ENCODE data around the gene SF3A2.

The SF3A2 gene

GRCh38 chr19:2288338-2288817, 51.8 kb downstream of the SF3A2 start:
- Histone ChIP-seq H3K9me3 (ENCODE audit: severe bottlenecking) (no peaks in the 10 kb centered on the region), H3K36me3 (ENCODE audit: low read depth) (no peaks in the 10 kb centered on the region), H3K27me3 (ENCODE audit: insufficient read depth, poor library complexity, severe bottlenecking) (peaks cover 38% of the 10 kb centered on the region), H3K4me3 (ENCODE audit: severe bottlenecking) (no peak overlapping the region), H3K4me1 (ENCODE audit: insufficient read depth, poor library complexity, severe bottlenecking) (no peaks in the 10 kb centered on the region), H3K27ac (ENCODE audit: poor library complexity, severe bottlenecking) (no peak overlapping the region)
- DNase-seq (ENCODE audit: low spot score) (no peak), ATAC-seq (ENCODE audit: low read depth) (no peak)
- TF ChIP-seq CTCF (IDR thresholded peaks at IDR 0.05; ENCODE audit: poor library complexity, severe bottlenecking): no peak

- TF ChIP-seq CTCF (IDR thresholded peaks at IDR 0.05; ENCODE audit: poor library complexity, severe bottlenecking): no peak
- Histone ChIP-seq H3K36me3 (ENCODE audit: low read depth) (no peaks in the 10 kb centered on the region), H3K9me3 (ENCODE audit: severe bottlenecking) (no peaks in the 10 kb centered on the region), H3K4me1 (ENCODE audit: insufficient read depth, poor library complexity, severe bottlenecking) (no peaks in the 10 kb centered on the region), H3K27me3 (ENCODE audit: insufficient read depth, poor library complexity, severe bottlenecking) (peaks cover 38% of the 10 kb centered on the region), H3K4me3 (ENCODE audit: severe bottlenecking) (no peak overlapping the region), H3K27ac (ENCODE audit: poor library complexity, severe bottlenecking) (no peak overlapping the region)
- ATAC-seq (ENCODE audit: low read depth) (no peak), DNase-seq (ENCODE audit: low spot score) (no peak)
These were observed 52.4 kb downstream of the SF3A2 start for GRCh38 chr19:2288818-2289713.

- no peak overlapping the region for H3K27ac ChIP-seq (ENCODE audit: poor library complexity, severe bottlenecking)
- no peaks in the 10 kb centered on the region for H3K9me3 ChIP-seq (ENCODE audit: severe bottlenecking)
- H3K36me3 ChIP-seq (ENCODE audit: low read depth): no peaks in the 10 kb centered on the region
- no peak for DNase-seq (ENCODE audit: low spot score)
- H3K4me1 ChIP-seq (ENCODE audit: insufficient read depth, poor library complexity, severe bottlenecking): no peaks in the 10 kb centered on the region
- H3K4me3 ChIP-seq (ENCODE audit: severe bottlenecking): peak overlapping the region; percentile 4
- no peak for TF ChIP-seq CTCF (IDR thresholded peaks at IDR 0.05; ENCODE audit: poor library complexity, severe bottlenecking)
- H3K27me3 ChIP-seq (ENCODE audit: insufficient read depth, poor library complexity, severe bottlenecking): peaks cover 40% of the 10 kb centered on the region
- ATAC-seq (ENCODE audit: low read depth): peak; percentile 46; the same call in 1 of the 3 replicates
These were observed 53.3 kb downstream of the SF3A2 start for GRCh38 chr19:2289714-2290435.

- DNase-seq (ENCODE audit: low spot score): no peak
- no peak overlapping the region for H3K27ac ChIP-seq (ENCODE audit: poor library complexity, severe bottlenecking)
- no peaks in the 10 kb centered on the region for H3K9me3 ChIP-seq (ENCODE audit: severe bottlenecking)
- peaks cover 46% of the 10 kb centered on the region for H3K27me3 ChIP-seq (ENCODE audit: insufficient read depth, poor library complexity, severe bottlenecking)
- TF ChIP-seq CTCF (IDR thresholded peaks at IDR 0.05; ENCODE audit: poor library complexity, severe bottlenecking): no peak
- peak; percentile 19; the same call in 2 of the 3 replicates for ATAC-seq (ENCODE audit: low read depth)
- H3K36me3 ChIP-seq (ENCODE audit: low read depth): no peaks in the 10 kb centered on the region
- H3K4me1 ChIP-seq (ENCODE audit: insufficient read depth, poor library complexity, severe bottlenecking): no peaks in the 10 kb centered on the region
- H3K4me3 ChIP-seq (ENCODE audit: severe bottlenecking): peak overlapping the region; percentile 4
These were observed 54.0 kb downstream of the SF3A2 start for GRCh38 chr19:2290441-2291184.

All from RWPE2 (cell line).